NCI-H2081 (cell line): Measurements from ENCODE around the gene TOX2.

Source experiments
- DNase-seq, 2 experiments: peaks; one replicate each; lab custom pipeline; 2025; lab: John Stamatoyannopoulos, UW

TOX2 gene

DNA sequence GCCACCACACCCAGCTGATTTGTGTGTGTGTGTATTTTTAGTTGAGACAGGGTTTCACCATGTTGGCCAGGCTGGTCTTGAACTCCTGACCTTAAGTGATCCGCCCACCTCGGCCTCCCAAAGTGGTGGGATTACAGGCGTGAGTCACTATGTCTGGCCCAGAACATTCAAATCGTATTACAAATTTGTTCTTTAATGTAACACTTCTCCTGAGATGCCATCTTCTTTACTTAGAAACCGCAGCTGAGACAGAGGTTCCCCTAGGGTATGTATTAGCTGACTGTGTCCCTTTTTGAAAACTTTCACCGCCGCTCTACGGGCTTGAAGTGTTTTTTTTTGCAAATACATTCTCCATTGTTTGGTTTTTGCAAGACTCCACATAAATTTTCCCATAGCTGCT is 62.6 kb downstream of the TOX2 start:
- no peak for DNase-seq

- no peak for DNase-seq
These were observed 63.3 kb downstream of the TOX2 start for GRCh38 chr20:43977962-43978361.

DNA sequence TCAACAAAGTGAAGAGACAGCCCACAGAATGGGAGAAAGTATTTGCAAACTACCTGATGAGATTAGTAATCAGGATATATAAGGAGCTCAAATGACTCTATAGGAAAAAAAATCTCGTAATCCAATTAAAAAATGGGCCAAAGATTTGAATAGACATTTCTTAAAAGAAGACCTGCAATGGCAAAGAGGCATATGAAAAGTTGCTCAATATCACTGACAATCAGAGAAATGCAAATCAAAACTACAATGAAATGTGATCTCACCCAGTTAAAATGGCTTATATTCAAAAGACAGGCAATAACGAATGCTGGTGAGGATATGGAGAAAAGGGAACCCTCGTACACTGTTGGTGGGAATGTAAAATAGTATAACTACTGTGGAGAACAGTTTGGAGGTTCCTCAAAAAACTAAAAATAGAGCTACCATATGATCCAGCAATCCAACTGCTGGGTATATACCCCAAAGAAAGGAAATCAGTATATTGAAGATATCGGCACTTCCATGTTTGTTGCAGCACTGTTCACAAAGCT is 65.0 kb downstream of the TOX2 start:
- DNase-seq = no peak

DNA sequence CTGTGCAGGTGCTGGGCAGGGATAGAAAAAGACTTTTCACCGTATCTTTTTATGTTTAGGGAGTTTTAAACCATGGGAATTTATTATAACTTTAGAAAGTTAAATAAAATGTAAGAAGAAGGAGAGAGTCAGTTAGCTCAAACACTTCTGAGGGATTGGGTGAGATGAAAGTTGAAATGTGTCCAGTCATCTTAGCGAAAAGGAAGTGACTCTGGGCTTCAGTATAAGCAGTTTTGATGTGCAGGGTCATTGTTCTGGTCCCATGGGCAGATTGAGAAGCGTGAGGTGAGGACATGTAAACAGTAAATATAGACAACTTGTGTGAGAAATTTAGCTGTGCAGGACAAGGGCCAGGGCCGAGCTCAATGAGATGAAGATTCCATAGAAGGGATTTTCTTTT is 66.9 kb downstream of the TOX2 start:
- DNase-seq = no peak

DNA sequence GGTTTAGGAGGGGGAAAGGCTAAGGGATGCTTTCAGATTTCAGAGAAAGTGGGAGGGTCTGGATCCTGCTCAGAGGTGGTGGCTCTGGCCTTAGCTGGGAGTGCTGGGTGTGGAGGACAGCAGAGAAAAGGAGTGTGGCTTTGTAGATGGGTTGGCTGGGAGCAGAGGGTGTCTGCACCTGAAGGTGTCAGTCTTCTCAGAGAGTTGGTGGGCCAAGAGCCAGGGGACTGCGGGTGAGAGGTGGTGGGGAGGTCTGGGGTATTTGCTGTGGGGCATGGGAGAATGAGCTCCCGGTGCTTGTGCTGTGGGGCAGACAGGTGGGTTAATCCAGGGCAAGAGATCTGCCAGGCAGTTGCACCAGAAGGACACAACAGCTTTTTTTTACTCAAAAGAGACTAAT is 67.4 kb downstream of the TOX2 start:
- no peak for DNase-seq

- no peak for DNase-seq
These were observed 68.2 kb downstream of the TOX2 start for GRCh38 chr20:43982886-43983285.

GRCh38 chr20:43983359-43983758 is 68.7 kb downstream of the TOX2 start:
- no peak for DNase-seq

- DNase-seq = no peak
These were observed 69.3 kb downstream of the TOX2 start for GRCh38 chr20:43983904-43984361.

DNA sequence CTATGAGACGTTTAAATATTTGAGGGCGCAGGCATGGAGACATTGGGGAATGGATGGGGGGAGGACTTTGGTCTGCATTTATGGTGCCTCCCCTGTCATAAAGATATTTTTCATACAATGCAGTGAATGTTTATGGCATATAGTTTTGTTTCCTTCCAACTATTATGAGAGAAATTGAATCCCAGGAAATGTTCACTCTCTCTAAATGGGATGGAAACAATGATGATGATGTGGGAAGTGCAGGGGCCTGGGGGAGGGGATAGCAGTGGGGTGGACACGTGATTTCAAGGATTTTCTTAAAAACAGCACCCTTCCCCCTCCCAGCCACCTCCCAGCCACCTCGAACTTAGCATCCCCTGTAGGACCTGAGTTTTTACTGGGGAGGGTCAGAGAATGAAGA is 69.9 kb downstream of the TOX2 start:
- DNase-seq = no peak

DNA sequence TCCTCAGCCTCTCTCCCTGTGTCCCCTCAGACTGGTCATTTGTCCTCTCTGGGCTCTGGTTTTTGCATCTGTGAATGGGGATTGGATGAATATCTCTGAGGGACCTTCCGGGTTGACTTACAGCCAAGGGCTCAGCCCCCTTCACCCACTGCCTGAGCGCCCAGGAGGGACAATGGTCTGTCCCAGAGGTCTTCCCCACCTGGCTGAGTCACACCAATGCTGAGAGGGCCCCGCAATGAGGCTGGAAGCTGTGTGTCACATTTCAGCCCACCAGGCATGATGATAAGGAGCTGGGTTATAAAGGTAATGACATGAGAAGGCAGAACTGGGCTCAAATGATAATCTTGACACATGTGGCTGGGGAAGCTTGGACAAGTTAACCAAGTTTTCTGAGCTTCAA is 70.5 kb downstream of the TOX2 start:
- DNase-seq = no peak

DNA sequence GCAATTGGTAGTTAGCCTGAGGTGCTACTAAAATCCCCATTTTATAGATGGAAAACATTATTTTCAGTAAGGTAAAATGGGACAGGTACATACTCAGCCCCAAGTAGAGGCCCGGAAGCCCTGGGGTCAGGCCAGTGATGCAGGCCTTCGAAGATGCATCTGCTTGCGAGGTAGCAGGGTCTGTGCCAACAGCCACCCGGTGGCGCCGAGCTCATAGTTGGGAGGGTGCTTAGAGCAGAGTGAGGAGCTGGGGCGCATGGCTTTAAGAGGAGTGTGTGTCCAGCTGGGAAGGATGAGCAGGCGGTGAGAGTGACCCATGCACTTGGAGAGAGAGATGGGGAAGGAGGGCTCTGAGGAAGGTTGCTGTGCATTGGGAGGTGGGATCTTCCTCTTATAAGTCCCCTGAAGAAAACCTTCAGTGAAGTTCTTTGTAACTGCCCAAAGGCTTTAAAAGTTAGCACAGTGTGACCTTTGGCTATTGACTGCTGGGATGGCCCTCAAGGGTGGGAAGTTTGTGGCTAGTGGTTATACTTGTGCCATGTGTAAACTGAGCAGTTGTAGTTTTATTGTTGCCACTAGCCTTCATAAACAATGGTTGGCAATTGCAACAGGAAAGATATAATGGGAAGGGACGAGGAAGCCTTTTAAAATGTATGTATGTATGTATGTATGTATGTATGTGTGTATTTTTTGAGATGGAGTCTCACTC is 71.1 kb downstream of the TOX2 start:
- no peak for DNase-seq

DNA sequence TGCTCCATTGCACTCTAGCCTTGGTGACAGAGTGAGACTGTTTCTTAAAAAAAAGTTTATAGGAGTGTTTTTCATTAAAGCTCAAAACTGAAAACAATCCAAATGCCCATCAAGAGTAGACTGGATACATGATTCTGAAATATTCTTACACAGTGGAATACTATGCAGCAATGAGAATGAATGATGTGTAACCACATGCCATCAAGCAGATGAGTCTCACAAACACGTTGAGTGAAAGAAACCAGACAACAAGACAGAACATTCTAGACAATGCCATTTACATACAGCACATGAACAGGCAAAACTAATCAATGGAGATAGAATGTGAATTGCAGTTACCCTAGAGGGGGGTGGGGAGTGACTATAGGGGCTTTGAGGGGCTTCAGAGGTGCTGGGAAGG is 72.4 kb downstream of the TOX2 start:
- no peak for DNase-seq

GRCh38 chr20:43987531-43987930 is 72.9 kb downstream of the TOX2 start:
- DNase-seq = peak; percentile 8 to 63

DNA sequence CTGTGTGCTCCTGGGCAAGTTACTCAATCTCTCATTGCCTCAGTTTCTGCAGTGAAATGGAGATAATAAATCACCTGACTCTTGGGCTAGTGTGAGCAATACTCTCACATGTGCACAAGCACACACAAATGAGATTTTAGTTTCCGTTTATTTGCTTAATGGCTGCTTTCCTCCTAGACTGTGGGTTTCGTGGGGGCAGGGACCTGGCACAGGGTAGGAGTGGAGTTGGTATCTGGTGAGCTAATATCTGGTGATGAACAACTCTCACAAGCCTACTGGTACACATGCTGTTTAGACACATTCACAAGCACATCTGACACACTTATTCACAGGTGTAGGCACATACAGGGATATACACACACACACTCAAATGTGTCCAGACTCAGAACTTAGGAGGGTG is 73.8 kb downstream of the TOX2 start:
- no peak for DNase-seq

- DNase-seq = no peak
These were observed 74.2 kb downstream of the TOX2 start for GRCh38 chr20:43988867-43989266.

DNA sequence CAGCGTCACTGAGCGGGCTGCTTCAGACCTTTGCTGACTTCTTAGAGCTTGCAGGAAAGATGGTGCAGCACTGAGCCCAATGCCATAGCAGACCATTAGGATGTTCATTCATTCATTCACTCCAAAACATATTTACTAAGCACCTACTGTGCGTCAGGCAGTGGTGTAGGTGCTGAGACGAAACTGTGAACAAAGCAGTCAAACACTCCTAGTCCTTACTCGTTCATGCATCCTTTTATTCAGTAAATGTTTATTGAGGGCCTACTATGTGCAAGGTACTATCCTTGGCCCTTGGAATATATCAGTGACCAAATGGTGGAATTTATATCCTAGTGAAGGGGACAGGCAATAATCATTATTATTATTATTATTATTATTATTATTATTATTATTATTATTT is 76.6 kb downstream of the TOX2 start:
- DNase-seq = no peak

DNA sequence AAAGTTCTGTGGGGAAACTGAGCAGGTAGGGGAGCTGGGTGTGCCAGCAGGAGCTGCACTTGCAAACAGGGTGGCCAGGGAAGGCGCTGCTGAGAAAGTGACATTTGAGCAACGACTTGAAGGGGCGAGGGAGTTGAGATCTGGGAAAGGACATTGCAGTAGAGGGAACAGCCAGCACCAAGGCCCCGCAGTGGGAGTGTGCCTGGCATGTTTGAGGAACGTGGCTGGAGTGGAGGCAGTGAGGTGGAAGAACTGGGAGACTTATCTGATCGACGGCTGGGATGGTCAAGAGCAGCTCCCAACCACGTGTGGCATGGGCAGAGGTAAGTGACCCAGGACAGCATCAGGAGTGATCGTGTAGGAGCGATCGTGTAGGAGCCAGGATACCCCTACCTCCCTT is 77.3 kb downstream of the TOX2 start:
- DNase-seq = no peak

DNA sequence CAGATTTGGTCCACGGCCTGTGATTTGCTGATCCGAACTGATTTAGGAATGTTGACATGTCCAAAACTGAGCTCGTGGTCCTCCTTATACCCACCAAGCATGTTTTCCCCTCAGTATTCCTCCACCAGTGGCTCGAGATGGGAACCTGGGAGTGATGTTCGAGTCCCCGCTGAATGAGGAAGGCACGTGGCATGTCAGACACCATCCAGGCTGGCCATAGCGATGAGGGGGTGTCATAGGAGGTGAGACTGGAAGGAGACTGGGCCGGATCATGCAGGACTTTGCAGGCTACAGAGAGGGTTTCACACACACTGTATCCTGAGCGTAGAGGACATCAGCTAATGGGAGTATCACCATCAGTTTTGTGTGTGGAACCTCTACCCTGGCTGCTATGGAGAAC is 78.2 kb downstream of the TOX2 start:
- no peak for DNase-seq

DNA sequence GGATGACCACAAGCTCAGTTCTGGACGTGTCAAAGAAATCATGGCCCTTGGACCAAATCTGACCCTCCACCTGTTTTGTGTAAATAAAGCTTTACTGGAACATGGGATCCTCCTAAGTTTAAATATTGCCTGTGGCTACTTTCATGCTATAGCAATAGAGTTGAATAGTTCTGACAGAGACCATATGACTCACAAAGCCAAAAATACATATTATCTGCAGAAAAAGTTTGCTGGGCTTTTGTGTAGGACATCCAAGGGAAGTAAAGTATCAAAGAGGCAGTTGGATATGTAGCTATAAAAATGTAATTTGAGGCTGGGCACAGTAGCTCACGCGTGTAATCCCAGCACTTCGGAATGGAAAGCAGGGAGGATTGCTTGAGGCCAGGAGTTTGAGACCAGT is 78.9 kb downstream of the TOX2 start:
- no peak for DNase-seq

DNA sequence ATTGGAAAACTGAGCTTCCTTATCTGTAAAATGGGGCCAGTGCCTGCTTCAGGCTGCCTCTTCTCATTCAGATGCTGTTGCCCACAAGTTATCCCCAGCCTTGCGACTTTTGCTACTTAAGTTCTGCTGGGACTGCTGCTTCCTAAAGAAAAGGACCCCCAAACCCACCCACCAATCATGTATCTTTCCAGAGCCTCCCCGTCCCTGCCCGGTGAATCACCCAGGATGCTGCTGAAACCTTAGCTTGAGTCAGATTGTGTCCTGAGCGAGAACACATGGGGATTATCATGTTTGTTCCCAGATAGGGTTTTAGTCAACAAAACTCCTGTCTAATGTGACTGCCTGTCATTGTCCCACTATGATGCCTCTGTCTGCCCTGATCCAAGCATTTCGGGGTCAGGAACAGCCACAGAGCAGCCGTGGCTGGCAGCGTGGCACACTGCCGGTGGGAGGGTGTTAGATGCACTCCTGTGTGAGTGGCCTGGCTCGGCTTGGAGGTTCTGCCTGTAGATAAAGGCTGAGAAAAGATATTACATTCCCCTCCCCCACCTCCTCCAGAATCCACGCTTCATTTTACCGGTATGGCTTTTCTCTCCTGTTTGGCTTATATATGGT is 79.9 kb downstream of the TOX2 start:
- DNase-seq = no peak

- no peak for DNase-seq
These were observed 81.0 kb downstream of the TOX2 start for GRCh38 chr20:43995645-43996044.

DNA sequence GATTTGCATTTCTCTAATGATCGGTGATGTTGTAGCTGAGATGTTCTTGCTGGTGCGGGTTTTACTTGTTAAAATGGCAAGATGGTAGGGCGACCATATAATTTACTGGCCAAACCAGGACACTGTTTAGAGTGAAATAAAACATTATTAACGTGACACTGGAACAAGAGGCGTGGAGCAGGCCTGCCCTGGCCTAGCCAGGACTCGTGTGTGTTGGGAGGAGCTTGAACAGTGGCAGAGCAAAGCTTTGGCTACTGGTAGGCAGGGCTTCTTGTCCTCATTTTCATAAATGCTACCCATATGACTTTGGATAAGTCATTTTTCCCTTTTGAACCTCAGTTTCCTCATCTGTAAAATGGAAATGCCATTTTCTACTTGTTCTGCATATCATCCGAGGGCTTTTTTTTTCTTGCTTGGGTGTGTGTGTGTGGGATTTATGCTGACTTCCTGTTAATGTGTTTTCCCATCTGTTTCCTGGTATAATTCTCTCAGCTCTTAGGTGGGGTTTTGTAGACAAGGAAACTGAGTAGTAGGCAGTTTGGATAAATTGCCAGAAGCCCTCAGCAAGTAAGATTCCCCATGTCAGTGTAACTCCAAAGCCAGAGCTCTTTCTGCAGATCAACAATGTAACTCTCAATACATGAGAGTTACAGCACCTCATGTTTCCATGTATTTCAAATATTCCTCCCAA is 81.7 kb downstream of the TOX2 start:
- DNase-seq = no peak

- DNase-seq = no peak
These were observed 85.2 kb downstream of the TOX2 start for GRCh38 chr20:43999848-44000247.
